ENCODE data around the gene RPL36A.

Gene RPL36A

DNA sequence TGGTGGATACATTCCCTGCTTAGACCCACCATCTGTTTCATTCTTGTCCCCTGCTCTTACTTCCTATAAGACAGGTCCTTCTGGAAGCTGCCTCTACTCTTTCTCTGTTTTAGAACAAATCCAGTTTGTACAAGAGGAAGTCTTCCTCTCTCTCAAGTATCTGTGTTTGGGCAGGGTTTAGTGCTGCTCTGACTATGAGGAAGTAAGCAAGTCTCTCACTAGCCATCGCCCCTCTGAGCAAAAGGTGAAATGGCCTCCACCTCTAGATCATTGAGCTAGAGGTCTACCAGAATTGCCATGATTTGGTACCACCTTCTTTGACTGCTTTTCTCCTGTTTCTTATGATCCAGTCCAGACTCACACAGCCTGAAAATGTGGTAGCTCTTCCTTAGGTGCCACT, 13.3 kb upstream of the RPL36A start:
- no peak for DNase-seq
- TF ChIP-seq GATA1 (IDR thresholded peaks at IDR 0.05; ENCODE audit: low read depth, low read length) (no peak), POLR2A (IDR thresholded peaks at IDR 0.05; ENCODE audit: low read length) (no peak)

DNA sequence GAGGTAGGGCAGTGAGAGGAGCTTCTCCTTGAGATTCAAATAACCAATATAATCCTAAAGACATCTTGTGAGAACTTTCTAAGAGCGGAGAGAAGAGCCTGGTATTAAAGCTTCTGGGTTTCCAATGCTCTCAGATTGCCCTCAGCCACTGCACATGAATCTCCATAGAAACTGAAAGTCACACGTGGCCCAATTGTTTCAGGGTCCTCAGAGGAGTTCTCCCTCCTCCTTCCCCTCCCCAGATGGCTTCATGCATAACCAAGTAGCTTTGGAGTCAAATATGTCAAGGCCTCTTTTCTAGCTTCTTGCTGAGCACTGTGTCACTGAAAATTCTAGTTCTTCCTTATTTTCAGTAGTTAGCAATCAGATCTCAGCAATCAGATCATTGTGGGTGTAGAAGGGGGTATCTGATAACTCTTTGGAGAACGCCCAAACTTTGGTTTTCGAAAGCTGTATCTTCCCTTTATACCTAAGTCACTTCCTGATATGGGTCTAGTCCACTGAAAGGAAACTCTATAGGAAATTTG, 7.1 kb upstream of the RPL36A start:
- no peak for DNase-seq
- TF ChIP-seq GATA1 (IDR thresholded peaks at IDR 0.05; ENCODE audit: low read depth, low read length) (no peak), POLR2A (IDR thresholded peaks at IDR 0.05; ENCODE audit: low read length) (no peak)

DNA sequence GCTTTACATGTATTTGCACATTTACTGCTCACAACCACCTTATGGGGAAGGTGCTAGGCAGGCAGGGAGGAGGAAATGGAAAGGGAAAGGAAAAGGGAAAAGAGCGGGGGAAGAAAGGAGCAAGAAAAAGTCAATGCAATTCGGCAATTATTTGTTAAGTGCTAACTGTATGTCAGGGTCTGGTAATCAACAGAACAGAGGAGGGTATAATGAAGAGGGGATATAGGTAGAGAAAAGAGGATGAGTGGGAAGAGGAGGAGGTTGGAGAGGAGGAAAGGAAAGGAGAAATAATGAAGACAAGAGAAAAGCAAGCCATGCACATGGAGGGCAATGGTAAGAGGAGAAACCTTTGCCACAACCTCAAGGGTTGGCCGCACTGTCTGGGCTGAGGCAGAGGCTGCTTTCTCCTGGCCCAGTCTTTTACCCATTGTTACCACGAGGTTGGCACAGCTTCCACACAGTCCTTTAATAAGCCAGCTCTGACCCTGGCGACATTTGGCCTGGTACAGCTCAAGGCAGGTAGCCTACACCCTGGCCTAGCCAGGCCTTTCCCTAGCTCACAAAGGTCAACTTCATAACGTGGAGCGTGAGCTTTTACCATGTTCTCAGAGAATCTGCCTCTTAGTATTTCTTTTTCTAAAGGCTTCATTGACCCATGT, 5.7 kb upstream of the RPL36A start:
- no peak for TF ChIP-seq GATA1 (IDR thresholded peaks at IDR 0.05; ENCODE audit: low read depth, low read length)
- no peak for TF ChIP-seq POLR2A (IDR thresholded peaks at IDR 0.05; ENCODE audit: low read length)
- no peak for DNase-seq

DNA sequence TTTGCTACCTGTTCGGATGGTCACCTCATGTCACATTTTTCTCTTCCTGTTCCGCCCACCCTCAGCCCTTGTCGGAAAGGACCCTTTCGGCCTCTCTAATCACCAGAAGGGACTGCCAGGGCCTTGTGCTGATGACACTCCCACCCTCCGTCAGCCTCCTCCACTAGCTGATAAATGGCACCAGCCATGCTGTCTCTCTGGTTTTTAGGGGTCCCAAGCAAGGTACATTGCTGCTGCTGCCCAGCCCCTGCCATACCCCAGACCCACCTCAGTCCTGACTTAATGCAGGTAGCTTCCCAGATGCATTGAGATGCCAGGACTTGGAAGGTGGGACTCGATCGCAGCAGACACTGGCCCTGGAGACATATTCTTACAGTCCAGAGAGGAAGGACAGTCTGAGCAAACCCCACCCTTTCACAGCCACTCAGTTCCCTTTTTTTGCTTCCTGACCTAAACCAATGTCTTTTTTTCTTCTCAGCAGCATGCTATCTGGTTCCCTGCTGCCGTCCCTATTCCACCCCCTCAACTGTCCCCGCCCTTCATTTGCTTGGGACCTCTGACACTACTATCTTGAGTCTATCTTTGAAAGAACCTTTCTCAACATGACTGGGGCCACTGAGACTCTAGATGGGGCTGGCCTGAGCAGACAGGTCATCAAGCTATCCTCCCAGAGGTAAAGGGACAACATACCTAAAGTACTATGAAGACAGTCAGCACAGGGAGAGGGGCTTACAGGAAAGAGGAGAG, 4.8 kb upstream of the RPL36A start, which contains the start of gene BTK:
Gene BTK (minus strand): TSS at position 397 of the 747 bp plus-strand sequence. CDS start 10,907 bp downstream, outside the sequence.
- TF ChIP-seq GATA1 (IDR thresholded peaks at IDR 0.05; ENCODE audit: low read depth, low read length) (no peak), POLR2A (IDR thresholded peaks at IDR 0.05; ENCODE audit: low read length) (peak; percentile 78)
- DNase-seq, result peak; percentile 75 to 80

DNA sequence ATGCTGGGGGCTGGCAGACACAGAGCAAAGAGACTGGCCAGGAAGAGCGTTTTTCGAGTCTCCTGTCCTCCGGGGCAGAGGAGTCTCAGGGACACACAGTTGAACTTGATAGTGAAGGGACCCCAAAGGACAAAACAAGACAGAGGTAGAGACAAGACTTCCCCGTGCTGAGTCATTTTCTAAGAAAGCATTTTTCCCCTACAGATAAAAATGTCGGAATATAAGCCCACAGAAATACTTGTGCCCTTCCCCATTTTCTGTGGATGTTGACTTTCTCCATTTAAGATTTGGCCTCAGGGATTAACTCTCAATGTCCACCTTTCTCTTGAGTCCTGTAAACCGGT, 4.3 kb upstream of the RPL36A start:
- TF ChIP-seq GATA1 (IDR thresholded peaks at IDR 0.05; ENCODE audit: low read depth, low read length) (no peak), POLR2A (IDR thresholded peaks at IDR 0.05; ENCODE audit: low read length) (peak; percentile 0)
- peak; percentile 55 to 61 for DNase-seq

DNA sequence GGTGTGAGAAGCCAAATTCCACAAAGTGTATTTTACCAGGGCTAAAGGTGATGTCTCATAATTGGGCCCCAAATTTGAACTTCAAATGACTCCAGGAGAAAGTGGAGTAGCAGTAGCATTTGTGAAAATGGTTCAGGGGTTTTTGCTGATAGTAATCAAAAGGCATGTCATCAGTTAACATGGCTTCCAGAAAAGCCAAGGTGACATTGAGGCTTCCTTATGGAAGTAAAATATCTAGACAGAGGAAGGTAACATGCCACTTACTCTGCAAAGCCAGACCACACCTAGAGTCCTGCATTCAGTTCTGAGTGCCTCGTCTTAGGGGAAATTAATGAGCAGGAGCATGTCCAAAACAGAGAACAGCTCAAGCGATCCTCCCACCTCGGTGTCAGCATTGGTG, 2.2 kb upstream of the RPL36A start:
- TF ChIP-seq GATA1 (IDR thresholded peaks at IDR 0.05; ENCODE audit: low read depth, low read length) (no peak), POLR2A (IDR thresholded peaks at IDR 0.05; ENCODE audit: low read length) (no peak)
- DNase-seq, result no peak

DNA sequence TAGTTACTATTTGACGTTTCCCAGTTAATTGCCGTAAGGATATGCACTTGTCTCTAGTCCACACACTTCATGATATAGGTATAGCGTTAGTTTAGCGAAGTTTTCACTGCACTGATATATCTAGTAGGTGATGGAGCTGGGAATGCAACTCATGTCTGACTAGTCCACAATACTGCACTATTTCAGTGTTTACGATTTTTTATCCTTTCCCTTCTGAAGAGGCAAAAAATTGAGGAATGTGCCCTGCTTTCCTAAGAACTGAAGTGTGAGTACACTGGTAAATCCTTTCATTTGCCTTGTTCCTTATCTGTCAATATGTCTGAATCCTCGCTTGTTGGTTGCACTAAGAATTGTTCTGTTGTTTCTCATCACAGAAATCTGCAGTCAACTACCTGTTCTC, 1.0 kb downstream of the RPL36A start:
- DNase-seq, result no peak
- no peak for TF ChIP-seq POLR2A (IDR thresholded peaks at IDR 0.05; ENCODE audit: low read length)
- no peak for TF ChIP-seq GATA1 (IDR thresholded peaks at IDR 0.05; ENCODE audit: low read depth, low read length)

DNA sequence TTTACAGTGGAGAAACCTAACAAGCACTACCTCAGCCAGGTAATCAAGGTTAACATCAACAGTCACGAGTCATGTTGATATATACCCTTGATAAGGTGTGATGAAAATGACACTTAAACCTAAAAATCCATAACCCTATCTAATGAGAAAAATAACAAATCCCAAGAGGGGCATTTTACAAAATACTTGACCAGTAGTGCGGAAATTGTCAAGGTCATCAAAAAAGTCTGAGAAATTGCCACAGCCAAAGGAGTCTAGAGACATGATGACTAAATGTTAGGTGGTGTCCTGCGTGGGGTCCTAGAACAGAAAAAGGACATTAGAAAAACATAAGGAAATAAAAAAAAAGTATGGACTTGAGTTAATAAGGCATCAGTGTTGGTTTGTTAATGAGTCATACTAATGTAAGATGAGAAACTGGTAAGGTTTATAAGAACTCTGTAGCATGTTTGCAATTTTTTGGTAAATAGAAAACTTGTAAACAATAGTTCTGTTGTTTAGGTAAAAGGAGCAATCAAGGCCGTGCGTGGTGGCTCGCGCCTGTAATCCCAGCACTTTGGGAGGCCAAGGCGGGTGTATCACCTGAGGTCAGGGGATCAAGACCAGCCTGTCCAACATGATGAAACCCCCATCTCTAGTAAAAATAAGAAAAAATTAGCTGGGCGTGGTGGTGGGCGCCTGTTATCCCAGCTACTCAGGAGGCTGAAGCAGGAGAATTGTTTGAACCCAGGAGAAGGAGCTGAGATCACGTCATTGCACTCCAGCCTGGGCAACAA, 2.9 kb downstream of the RPL36A start:
- no peak for DNase-seq
- TF ChIP-seq POLR2A (IDR thresholded peaks at IDR 0.05; ENCODE audit: low read length), result peak; percentile 22
- no peak for TF ChIP-seq GATA1 (IDR thresholded peaks at IDR 0.05; ENCODE audit: low read depth, low read length)

DNA sequence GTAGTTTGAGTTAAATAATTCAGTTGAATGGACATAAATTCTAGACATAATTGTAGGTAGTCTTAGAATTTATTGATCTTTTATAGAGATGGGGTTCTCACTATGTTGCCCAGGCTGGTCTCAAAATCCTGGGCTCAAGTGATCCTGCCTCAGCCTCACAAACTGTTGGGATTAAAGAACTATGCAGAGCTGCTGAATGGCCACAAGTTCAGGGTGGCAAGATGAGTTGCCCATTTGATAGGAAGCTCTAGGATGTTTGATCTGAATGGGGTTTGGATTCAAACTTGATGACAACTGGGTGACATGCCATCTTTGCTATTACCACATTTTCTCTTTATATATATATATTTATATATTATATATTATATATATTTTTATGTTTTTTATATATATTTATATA, 3.6 kb downstream of the RPL36A start:
- TF ChIP-seq GATA1 (IDR thresholded peaks at IDR 0.05; ENCODE audit: low read depth, low read length) (no peak), POLR2A (IDR thresholded peaks at IDR 0.05; ENCODE audit: low read length) (no peak)
- DNase-seq, result no peak

DNA sequence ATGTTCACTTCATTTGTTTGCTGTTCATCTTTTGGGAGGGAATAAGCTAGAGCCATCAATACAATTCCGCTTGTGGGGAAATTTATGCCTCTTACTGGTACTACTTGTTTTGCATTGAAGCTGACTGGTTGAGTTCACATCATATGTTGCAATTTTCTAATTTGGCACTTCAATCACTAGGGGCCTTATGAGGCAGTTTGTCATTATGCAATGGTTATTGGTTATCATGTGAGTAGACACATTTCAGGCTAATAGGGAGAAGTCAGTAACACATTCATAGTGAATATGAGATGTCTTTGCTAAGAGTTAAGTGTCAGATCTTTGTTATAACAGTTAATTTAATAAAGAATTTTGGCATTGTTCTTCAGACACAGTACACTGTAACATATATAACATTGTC, 5.0 kb downstream of the RPL36A start:
- TF ChIP-seq GATA1 (IDR thresholded peaks at IDR 0.05; ENCODE audit: low read depth, low read length), result no peak
- peak; percentile 18 for TF ChIP-seq POLR2A (IDR thresholded peaks at IDR 0.05; ENCODE audit: low read length)
- peak; percentile 40 to 45 for DNase-seq

DNA sequence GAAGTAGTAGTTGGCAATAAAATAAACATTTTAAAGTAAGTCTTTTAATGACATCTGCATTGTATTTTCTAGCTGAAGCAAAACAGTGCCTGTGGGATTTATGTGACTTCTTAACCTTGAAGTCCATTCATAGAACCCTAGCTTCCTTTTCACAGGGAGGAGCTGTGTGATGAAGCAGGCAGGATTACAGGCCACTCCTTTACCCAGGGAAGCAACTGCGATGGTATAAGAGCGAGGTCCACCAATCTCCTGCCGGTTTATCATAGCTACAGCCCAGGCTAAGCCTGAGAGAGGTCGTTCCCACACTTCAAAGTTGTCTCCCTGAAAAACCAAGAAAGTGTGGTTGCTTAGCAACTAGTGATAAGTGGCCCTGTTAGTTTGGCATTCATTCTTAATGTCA, 7.0 kb downstream of the RPL36A start:
- no peak for TF ChIP-seq GATA1 (IDR thresholded peaks at IDR 0.05; ENCODE audit: low read depth, low read length)
- no peak for TF ChIP-seq POLR2A (IDR thresholded peaks at IDR 0.05; ENCODE audit: low read length)
- DNase-seq, result no peak

DNA sequence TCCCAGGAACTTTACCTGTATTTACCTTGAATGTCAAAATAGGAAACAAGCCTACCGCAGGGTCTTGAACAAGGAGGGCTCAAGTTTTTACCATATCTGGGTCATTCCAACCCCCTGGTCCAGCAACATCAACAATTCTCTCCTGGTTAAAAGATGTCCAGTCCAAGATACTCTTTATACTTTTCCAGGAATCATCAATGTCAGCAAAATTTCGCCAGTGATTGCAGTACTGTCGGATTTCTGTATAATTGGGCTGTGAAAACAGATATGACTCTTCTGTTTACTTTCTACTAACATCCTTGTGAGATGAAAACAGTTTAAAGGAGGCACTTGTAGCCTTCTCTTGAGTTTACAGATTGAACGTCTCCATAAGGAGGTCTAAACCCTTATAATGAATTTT, 7.9 kb downstream of the RPL36A start:
- TF ChIP-seq POLR2A (IDR thresholded peaks at IDR 0.05; ENCODE audit: low read length), result no peak
- no peak for TF ChIP-seq GATA1 (IDR thresholded peaks at IDR 0.05; ENCODE audit: low read depth, low read length)
- no peak for DNase-seq

DNA sequence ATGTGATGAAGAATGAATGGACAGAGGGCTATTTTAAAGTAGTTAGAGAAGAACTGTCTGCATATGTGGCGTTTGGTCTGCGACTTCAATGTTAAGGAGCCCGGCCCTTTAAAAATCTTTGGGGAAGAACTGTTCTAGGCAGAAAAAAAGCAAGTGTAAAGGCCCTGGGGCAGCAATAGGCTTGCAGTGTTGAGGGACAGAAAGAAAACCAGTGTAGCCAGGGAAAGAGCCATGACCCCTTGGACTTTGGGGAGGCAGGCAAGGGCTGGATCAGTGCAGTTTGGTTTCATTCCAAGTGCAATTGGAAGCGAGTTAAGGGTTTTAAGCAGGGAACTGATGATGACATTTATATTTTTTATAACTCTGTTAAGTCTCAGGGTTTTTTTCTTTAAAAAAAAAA, 9.0 kb downstream of the RPL36A start:
- TF ChIP-seq GATA1 (IDR thresholded peaks at IDR 0.05; ENCODE audit: low read depth, low read length), result no peak
- TF ChIP-seq POLR2A (IDR thresholded peaks at IDR 0.05; ENCODE audit: low read length), result no peak
- no peak for DNase-seq

DNA sequence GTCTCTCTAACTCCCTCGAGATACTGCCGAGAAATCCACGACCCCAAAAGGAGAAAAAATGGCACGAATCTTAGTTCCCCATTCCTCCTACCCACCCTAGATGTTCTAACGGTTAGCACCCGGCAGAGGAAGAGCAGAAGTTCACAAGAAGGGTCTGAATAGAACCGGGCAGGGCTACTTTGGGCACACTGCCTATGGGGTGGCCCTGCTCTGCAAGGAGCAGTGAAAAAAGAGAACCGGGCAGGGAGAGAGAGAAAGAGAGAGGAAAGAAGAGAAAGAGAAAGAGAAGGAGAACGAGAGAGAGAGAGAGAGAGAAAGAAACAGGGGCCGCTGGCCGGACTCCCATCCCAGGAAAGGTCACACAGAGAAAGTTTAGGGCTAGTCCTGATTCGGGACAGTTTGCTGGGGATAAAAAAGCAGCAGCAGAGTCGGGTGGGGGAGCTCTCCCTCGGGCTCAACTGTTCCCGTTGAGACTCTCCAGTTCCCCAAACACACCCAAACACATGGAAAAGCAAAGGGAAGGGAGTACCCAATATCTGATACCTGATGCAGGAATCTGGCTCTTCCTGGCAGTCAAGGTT, 16.4 kb downstream of the RPL36A start:
- DNase-seq, result peak; percentile 38 to 66
- no peak for TF ChIP-seq GATA1 (IDR thresholded peaks at IDR 0.05; ENCODE audit: low read depth, low read length)
- no peak for TF ChIP-seq POLR2A (IDR thresholded peaks at IDR 0.05; ENCODE audit: low read length)

Measured in erythroblast (primary cell).